ENCODE data around the gene TNS1.

Gene TNS1

GRCh38 chr2:217944923-217945322 lies 57.9 kb downstream of the TNS1 start:
- DNase-seq (ENCODE audit: low read depth in 2 of 3, low spot score in 2 of 3): no peak

GRCh38 chr2:217944366-217944765 lies 58.4 kb downstream of the TNS1 start:
- DNase-seq (ENCODE audit: low read depth in 2 of 3, low spot score in 2 of 3): no peak

GRCh38 chr2:217943446-217944321 lies 59.1 kb downstream of the TNS1 start:
- no peak for DNase-seq (ENCODE audit: low read depth in 2 of 3, low spot score in 2 of 3)

GRCh38 chr2:217942731-217943335 lies 60.0 kb downstream of the TNS1 start:
- DNase-seq (ENCODE audit: low read depth in 2 of 3, low spot score in 2 of 3): no peak

- DNase-seq (ENCODE audit: low read depth in 2 of 3, low spot score in 2 of 3): no peak
Measured at GRCh38 chr2:217941886-217942728, 60.7 kb downstream of the TNS1 start.

- no peak for DNase-seq (ENCODE audit: low read depth in 2 of 3, low spot score in 2 of 3)
Measured at GRCh38 chr2:217941339-217941738, 61.5 kb downstream of the TNS1 start.

GRCh38 chr2:217940261-217941220 lies 62.3 kb downstream of the TNS1 start:
- no peak for DNase-seq (ENCODE audit: low read depth in 2 of 3, low spot score in 2 of 3)

GRCh38 chr2:217939629-217940245 lies 63.1 kb downstream of the TNS1 start:
- DNase-seq (ENCODE audit: low read depth in 2 of 3, low spot score in 2 of 3): no peak

GRCh38 chr2:217939220-217939619 lies 63.6 kb downstream of the TNS1 start:
- no peak for DNase-seq (ENCODE audit: low read depth in 2 of 3, low spot score in 2 of 3)

GRCh38 chr2:217938036-217938435 lies 64.8 kb downstream of the TNS1 start:
- DNase-seq (ENCODE audit: low read depth in 2 of 3, low spot score in 2 of 3): no peak

- no peak for DNase-seq (ENCODE audit: low read depth in 2 of 3, low spot score in 2 of 3)
Measured at GRCh38 chr2:217937446-217937845, 65.3 kb downstream of the TNS1 start.

GRCh38 chr2:217936952-217937351 lies 65.8 kb downstream of the TNS1 start:
- DNase-seq (ENCODE audit: low read depth in 2 of 3, low spot score in 2 of 3): no peak

GRCh38 chr2:217935901-217936684 lies 66.7 kb downstream of the TNS1 start:
- no peak for DNase-seq (ENCODE audit: low read depth in 2 of 3, low spot score in 2 of 3)

- DNase-seq (ENCODE audit: low read depth in 2 of 3, low spot score in 2 of 3): no peak
Measured at GRCh38 chr2:217935235-217935879, 67.4 kb downstream of the TNS1 start.

- DNase-seq (ENCODE audit: low read depth in 2 of 3, low spot score in 2 of 3): no peak
Measured at GRCh38 chr2:217934321-217935131, 68.3 kb downstream of the TNS1 start.

GRCh38 chr2:217933617-217933993 lies 69.2 kb downstream of the TNS1 start:
- no peak for DNase-seq (ENCODE audit: low read depth in 2 of 3, low spot score in 2 of 3)

- no peak for DNase-seq (ENCODE audit: low read depth in 2 of 3, low spot score in 2 of 3)
Measured at GRCh38 chr2:217932803-217933616, 69.8 kb downstream of the TNS1 start.

Measured in activated CD8-positive, alpha-beta memory T cell treated with anti-CD3 and anti-CD28 coated beads for 48 hours (primary cell).